Neural cell (in vitro differentiated cells): ENCODE data around the gene PSMG4. TPM values are rescaled to one million over a fixed set of nuclear protein-coding genes. Genes with fewer than 3 reads are reported as not detected.

Experiments used
- H2AFZ ChIP-seq: fragments of 200-600, 300-800 bp; sonication (generic), shearing (Covaris generic); 2 replicates; pipeline ENCODE4 v1.6.0; 2014; ENCODE audit warnings: low read depth, mild to moderate bottlenecking, antibody characterized with exemption, low read length, moderate library complexity
- H3F3A ChIP-seq: fragments of 200-600 bp; shearing (Covaris generic); 2 replicates; pipeline ENCODE4 v1.6.1; 2016; ENCODE audit warnings: mild to moderate bottlenecking, moderate library complexity, mixed read lengths, antibody characterized with exemption, low read length; ENCODE audit not compliant: insufficient read depth, poor library complexity, severe bottlenecking
- H3K27ac ChIP-seq: fragments of 200-600, 300-800 bp; sonication (generic), shearing (Covaris generic); 2 replicates; pipeline ENCODE4 v1.5.1; 2014; ENCODE audit warnings: mild to moderate bottlenecking, low read length, moderate library complexity
- H3K27me3 ChIP-seq: fragments of 300-800, 200-600 bp; sonication (generic), shearing (Covaris generic); 2 replicates; pipeline ENCODE4 v1.6.0; 2014; ENCODE audit warnings: mild to moderate bottlenecking, low read depth, low read length, moderate library complexity; ENCODE audit not compliant: insufficient read depth
- H3K36me3 ChIP-seq: fragments of 300-800, 200-600 bp; sonication (generic), shearing (Covaris generic); 2 replicates; pipeline ENCODE4 v1.5.1; 2014; ENCODE audit warnings: mild to moderate bottlenecking, antibody characterized with exemption, low read length, moderate library complexity; ENCODE audit not compliant: insufficient read depth
- H3K4me2 ChIP-seq: fragments of 300-800, 200-600 bp; sonication (generic), shearing (Covaris generic); 2 replicates; pipeline ENCODE4 v1.6.0; 2014; ENCODE audit warnings: mild to moderate bottlenecking, low read length
- H3K4me3 ChIP-seq: fragments of 300-800, 200-600 bp; sonication (generic), shearing (Covaris generic); 2 replicates; pipeline ENCODE4 v1.5.1; 2014; ENCODE audit warnings: mild to moderate bottlenecking, low read length, moderate library complexity
- H3K79me2 ChIP-seq: fragments of 200-600 bp; shearing (Covaris generic); replicated peaks from 2 replicates; pipeline ENCODE4 v1.6.0; 2014; ENCODE audit warnings: mild to moderate bottlenecking, low read length, moderate library complexity; ENCODE audit not compliant: insufficient read depth
- H3K9ac ChIP-seq: fragments of 300-800, 200-600 bp; sonication (generic), shearing (Covaris generic); 2 replicates; pipeline ENCODE4 v1.6.1; 2016; ENCODE audit warnings: mild to moderate bottlenecking, low read length, mixed read lengths
- H3K9me2 ChIP-seq: fragments of 200-600 bp; shearing (Covaris generic); 2 replicates; pipeline ENCODE4 v1.6.1; 2016; ENCODE audit warnings: mild to moderate bottlenecking, low read length, mixed read lengths; ENCODE audit not compliant: insufficient read depth
- H3K9me3 ChIP-seq: fragments of 200-600, 300-800 bp; sonication (generic), shearing (Covaris generic); 2 replicates; pipeline ENCODE4 v1.6.1; 2016; ENCODE audit warnings: mild to moderate bottlenecking, mixed run types, low read length, moderate library complexity, mixed read lengths
- H4K20me1 ChIP-seq: fragments of 200-600 bp; shearing (Covaris generic); 2 replicates; pipeline ENCODE4 v1.6.1; 2016; ENCODE audit warnings: mild to moderate bottlenecking, mixed run types; ENCODE audit not compliant: insufficient read depth
- CTCF ChIP-seq: fragments of 450-650 bp; IDR thresholded peaks from 2 replicates; pipeline ENCODE4 v1.5.1; 2014; ENCODE audit warnings: antibody characterized with exemption, mild to moderate bottlenecking, moderate library complexity; ENCODE audit not compliant: poor library complexity, severe bottlenecking
- EP300 ChIP-seq: fragments of 450-650 bp; conservative IDR thresholded peaks from 2 replicates; pipeline ENCODE4 v1.6.1; 2014; ENCODE audit warnings: antibody characterized with exemption, mild to moderate bottlenecking, moderate library complexity; ENCODE audit not compliant: poor library complexity, severe bottlenecking
- EZH2 ChIP-seq: fragments of 200-600, 300-800 bp; shearing (Covaris generic), sonication (generic); IDR thresholded peaks from 2 replicates; pipeline ENCODE4 v1.6.1; 2014; ENCODE audit warnings: antibody characterized with exemption, low read length, borderline replicate concordance, mild to moderate bottlenecking; ENCODE audit not compliant: insufficient read depth, poor library complexity, severe bottlenecking
- MXI1 ChIP-seq: fragments of 450-650 bp; conservative IDR thresholded peaks from 2 replicates; pipeline ENCODE4 v1.6.1; 2014; ENCODE audit warnings: antibody characterized with exemption, mild to moderate bottlenecking; ENCODE audit not compliant: poor library complexity, severe bottlenecking
- POLR2AphosphoS5 ChIP-seq: IDR thresholded peaks from 2 replicates; pipeline ENCODE4 v1.6.1; 2012
- RAD21 ChIP-seq: fragments of 450-650 bp; conservative IDR thresholded peaks from 2 replicates; pipeline ENCODE4 v1.6.1; 2014; ENCODE audit warnings: antibody characterized with exemption, mild to moderate bottlenecking, moderate library complexity
- REST ChIP-seq: IDR thresholded peaks from 2 replicates; pipeline ENCODE4 v1.6.1; 2012; ENCODE audit warnings: borderline replicate concordance
- SMC3 ChIP-seq: fragments of 450-650 bp; conservative IDR thresholded peaks from 2 replicates; pipeline ENCODE4 v1.6.1; 2014; ENCODE audit warnings: antibody characterized with exemption, mild to moderate bottlenecking, moderate library complexity; ENCODE audit not compliant: poor library complexity
- TAF1 ChIP-seq: IDR thresholded peaks from 2 replicates; pipeline ENCODE4 v1.6.1; 2012; ENCODE audit warnings: low read depth
- polyA plus RNA-seq: library from polyadenylated mRNA; depleted of rRNA; stranded (reverse); fragments of >200 nt; gene quantifications from 2 replicates; pipeline ENCODE4 v1.2.3, GENCODE V29; 2014

The PSMG4 gene
- polyA plus RNA-seq, 1 donor from 2014 or later: 52.0 TPM

GRCh38 chr6:3220366-3220765 lies 38.4 kb upstream of the PSMG4 start:
- H2AFZ ChIP-seq: no peak overlapping the region
- no peak overlapping the region for H3K4me3 ChIP-seq
- H3K27me3 ChIP-seq: no peaks in the 10 kb centered on the region
- H3K27ac ChIP-seq: no peak overlapping the region
- no peak overlapping the region for H3K9ac ChIP-seq
- H3K79me2 ChIP-seq: peaks cover 32% of the 10 kb centered on the region
- no peak overlapping the region for H3K4me2 ChIP-seq
- peaks cover 13% of the 10 kb centered on the region for H3K36me3 ChIP-seq
- TF ChIP-seq REST (no peak), CTCF (no peak), TAF1 (no peak), RAD21 (no peak), POLR2AphosphoS5 (no peak), EP300 (no peak), SMC3 (no peak), MXI1 (no peak), EZH2 (no peak)
- no peaks in the 10 kb centered on the region for H3K9me3 ChIP-seq
- peaks cover 14% of the 10 kb centered on the region for H4K20me1 ChIP-seq
- peaks cover 4% of the 10 kb centered on the region for H3F3A ChIP-seq
- no peaks in the 10 kb centered on the region for H3K9me2 ChIP-seq

- H3K79me2 ChIP-seq: peaks cover 43% of the 10 kb centered on the region
- peaks cover 4% of the 10 kb centered on the region for H3F3A ChIP-seq
- H3K36me3 ChIP-seq: peaks cover 18% of the 10 kb centered on the region
- no peak overlapping the region for H3K4me2 ChIP-seq
- peak overlapping the region; percentile 10 for H3K4me3 ChIP-seq
- no peaks in the 10 kb centered on the region for H3K9me2 ChIP-seq
- no peak overlapping the region for H3K27ac ChIP-seq
- no peak for TF ChIP-seq RAD21
- no peak overlapping the region for H3K9ac ChIP-seq
- peaks cover 25% of the 10 kb centered on the region for H4K20me1 ChIP-seq
- H3K9me3 ChIP-seq: no peaks in the 10 kb centered on the region
- no peaks in the 10 kb centered on the region for H3K27me3 ChIP-seq
- no peak overlapping the region for H2AFZ ChIP-seq
Measured at GRCh38 chr6:3221578-3221977, 37.2 kb upstream of the PSMG4 start.

- Histone ChIP-seq H3K4me3 (peak overlapping the region; percentile 65), H3K9me3 (no peaks in the 10 kb centered on the region), H3K9me2 (no peaks in the 10 kb centered on the region), H4K20me1 (peaks cover 34% of the 10 kb centered on the region), H2AFZ (no peak overlapping the region), H3K9ac (no peak overlapping the region), H3K27ac (no peak overlapping the region), H3K27me3 (no peaks in the 10 kb centered on the region), H3K36me3 (peaks cover 18% of the 10 kb centered on the region), H3K4me2 (peak overlapping the region; percentile 89), H3K79me2 (peaks cover 51% of the 10 kb centered on the region), H3F3A (peaks cover 7% of the 10 kb centered on the region)
- no peak for TF ChIP-seq POLR2AphosphoS5
- no peak for TF ChIP-seq SMC3
Measured at GRCh38 chr6:3222506-3223038, 36.2 kb upstream of the PSMG4 start.
